Measurements from ENCODE around the gene CHD1L.
"Not testable (repeated sequence)": the region's sequence is repeated elsewhere in the genome, so short reads cannot be mapped to it uniquely, and the experiment has no call there.

CHD1L gene

GRCh38 chr1:147236448-147236847 is 6.0 kb upstream of the CHD1L start:
- Histone ChIP-seq H3K27ac (no peak overlapping the region), H3K27me3 (peaks cover 0 to 4% of the 10 kb centered on the region in 2 donors), H3K4me3 (no peak overlapping the region), H3K4me1 (no peaks in the 10 kb centered on the region), H3K9me3 (no peaks in the 10 kb centered on the region), H3K36me3 (no peaks in the 10 kb centered on the region)
- no peak for TF ChIP-seq CTCF (IDR thresholded peaks at IDR 0.05)
- DNase-seq, result no peak
- intact Hi-C loops (cut with DNase I; ENCODE audit: low total_unique reads), result no loop called here

GRCh38 chr1:147236959-147237791 is 5.3 kb upstream of the CHD1L start:
- Histone ChIP-seq H3K27ac (no peak overlapping the region), H3K36me3 (no peaks in the 10 kb centered on the region), H3K4me1 (peaks cover 0 to 4% (median 1%) of the 10 kb centered on the region in 4 donors), H3K27me3 (peaks cover 0 to 4% of the 10 kb centered on the region in 2 donors), H3K4me3 (no peak overlapping the region), H3K9me3 (no peaks in the 10 kb centered on the region)
- intact Hi-C loops (cut with DNase I; ENCODE audit: low total_unique reads), result no loop called here
- TF ChIP-seq CTCF (IDR thresholded peaks at IDR 0.05), result no peak
- no peak for DNase-seq

- H3K27ac ChIP-seq, result no peak overlapping the region
These were observed 4.2 kb upstream of the CHD1L start for GRCh38 chr1:147238053-147238902.

GRCh38 chr1:147238925-147239820 is 3.3 kb upstream of the CHD1L start:
- Histone ChIP-seq H3K27ac (no peak overlapping the region), H3K36me3 (no peaks in the 10 kb centered on the region), H3K27me3 (peaks cover 0 to 4% of the 10 kb centered on the region in 2 donors), H3K9me3 (no peaks in the 10 kb centered on the region), H3K4me3 (no peak overlapping the region), H3K4me1 (peaks cover 0 to 13% (median 6%) of the 10 kb centered on the region in 4 donors)
- no peak for TF ChIP-seq CTCF (IDR thresholded peaks at IDR 0.05)
- intact Hi-C loops (cut with DNase I; ENCODE audit: low total_unique reads), result no loop called here
- DNase-seq, result no peak

More at GRCh38 chr1:147238053-147238902, 4.2 kb upstream of the CHD1L start:
- DNase-seq, result no peak
- Histone ChIP-seq H3K4me1 (peaks cover 0 to 5% (median 2%) of the 10 kb centered on the region in 4 donors), H3K27me3 (peaks cover 0 to 4% of the 10 kb centered on the region in 2 donors), H3K4me3 (no peak overlapping the region), H3K9me3 (no peaks in the 10 kb centered on the region), H3K36me3 (no peaks in the 10 kb centered on the region)
- no peak for TF ChIP-seq CTCF (IDR thresholded peaks at IDR 0.05)
- intact Hi-C loops (cut with DNase I; ENCODE audit: low total_unique reads), result no loop called here

- peaks cover 0 to 23% (median 6%) of the 10 kb centered on the region in 4 donors for H3K4me1 ChIP-seq
- intact Hi-C loops (cut with DNase I; ENCODE audit: low total_unique reads); H3K27me3 ChIP-seq; H3K36me3 ChIP-seq; H3K27ac ChIP-seq; H3K9me3 ChIP-seq; H3K4me3 ChIP-seq; DNase-seq: not testable (repeated sequence)
These were observed 2.3 kb upstream of the CHD1L start for GRCh38 chr1:147240131-147240721.
